ENCODE measurements around the gene BLVRB. TPM values are rescaled to one million over a fixed set of nuclear protein-coding genes. Genes with fewer than 3 reads are reported as not detected.

The BLVRB gene
- polyA plus RNA-seq, 1 of the 3 experiments (the other 2 are of a cell fraction): 85.9 TPM

- H3K4me2 ChIP-seq: no peak overlapping the region
- peaks cover 3% of the 10 kb centered on the region for H3F3A ChIP-seq (replicated peaks; ENCODE audit: insufficient read depth)
- no peak overlapping the region for H3K27ac ChIP-seq (ENCODE audit: low read depth in 2 of 2, low read length in 1 of 2)
- H2AFZ ChIP-seq (ENCODE audit: low read depth): no peak overlapping the region
- H3K9ac ChIP-seq: no peak overlapping the region
- TF ChIP-seq, protein P1, sequence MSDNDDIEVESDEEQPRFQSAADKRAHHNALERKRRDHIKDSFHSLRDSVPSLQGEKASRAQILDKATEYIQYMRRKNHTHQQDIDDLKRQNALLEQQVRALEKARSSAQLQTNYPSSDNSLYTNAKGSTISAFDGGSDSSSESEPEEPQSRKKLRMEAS (IDR thresholded peaks at IDR 0.05; ENCODE audit: low read depth): no peak
- TF ChIP-seq TCF12 (IDR thresholded peaks at IDR 0.05) (no peak), SIN3A (IDR thresholded peaks at IDR 0.05; ENCODE audit: borderline replicate concordance, low read depth, low read length) (no peak), USF1 (IDR thresholded peaks at IDR 0.05; ENCODE audit: borderline replicate concordance, low read depth) (no peak), NRF1 (IDR thresholded peaks at IDR 0.05; ENCODE audit: low read depth, low read length) (no peak), POLR2AphosphoS5 (IDR thresholded peaks at IDR 0.05; ENCODE audit: low read depth, low read length) (no peak), EP300 (IDR thresholded peaks at IDR 0.05; ENCODE audit: borderline replicate concordance in 1 of 2, low read depth in 1 of 2, low read length in 1 of 2) (no peak), EZH2phosphoT487 (IDR thresholded peaks at IDR 0.05; ENCODE audit: borderline replicate concordance, low read depth) (no peak), MEF2A (IDR thresholded peaks at IDR 0.05; ENCODE audit: borderline replicate concordance, low read depth) (no peak), CHD2 (IDR thresholded peaks at IDR 0.05; ENCODE audit: low read length, partially characterized antibody) (no peak), FOXJ3 (CRISPR knock-in tag; IDR thresholded peaks at IDR 0.05) (no peak), JUND (IDR thresholded peaks at IDR 0.05) (no peak), REST (IDR thresholded peaks at IDR 0.05; ENCODE audit: low read depth, low read length) (no peak), CTCF (IDR thresholded peaks at IDR 0.05) (no peak)
- no peaks in the 10 kb centered on the region for H3K9me3 ChIP-seq
- H3K4me1 ChIP-seq (ENCODE audit: control insufficient read depth in 1 of 2, insufficient read depth in 2 of 2, low read depth in 1 of 2, low read length in 1 of 2): no peaks in the 10 kb centered on the region; a peak in 1 of 4 replicates
- no peak for DNase-seq
- no peaks in the 10 kb centered on the region for H3K27me3 ChIP-seq (ENCODE audit: insufficient read depth)
- POLR2A ChIA-PET: no interaction called here
- no peaks in the 10 kb centered on the region for H3K79me2 ChIP-seq (ENCODE audit: insufficient read depth)
- H3K4me3 ChIP-seq (ENCODE audit: low read depth in 2 of 2, low read length in 1 of 2): no peak overlapping the region
- H3K9me2 ChIP-seq: no peaks in the 10 kb centered on the region
- H3K36me3 ChIP-seq (replicated peaks in 1 of 2; ENCODE audit: control insufficient read depth in 1 of 2, insufficient read depth in 2 of 2, low read length in 1 of 2): no peaks in the 10 kb centered on the region
- CTCF ChIA-PET: interaction anchor here (1.8 to 3.0 kb wide), 2 partner anchors 12 to 103 kb away, joined by 4 to 27 read pairs; no protein-coding TSS in a partner anchor
- H4K20me1 ChIP-seq (ENCODE audit: insufficient read depth): no peaks in the 10 kb centered on the region
- WGBS (ENCODE audit: low lambda C conversion rate): 70% methylated on average over 22 of the region's 22 CpGs
Observed at GRCh38 chr19:40407714-40408597, 57.6 kb downstream of the BLVRB start.

Data from SK-N-SH (cell line).